ENCODE results near the gene PROCA1.

GRCh38 chr17:28657756-28658155, 53.9 kb downstream of the PROCA1 start:
- TF ChIP-seq CTCF (conservative IDR thresholded peaks at IDR 0.05; ENCODE audit: low read depth, low read length), result no peak
- TF ChIP-seq EZH2 (IDR thresholded peaks at IDR 0.05; ENCODE audit: borderline replicate concordance, low read depth, low read length, poor library complexity, severe bottlenecking), result no peak

Measured in A673 (cell line).